GM18505 (cell line): ENCODE measurements around the gene PDXK.

Experiments used
- ATAC-seq: cut with Tn5 transposase; IDR thresholded peaks from one replicate; pipeline ENCODE4 v1.9.1; 2021; ENCODE audit not compliant: unreplicated experiment
- POLR2A ChIP-seq: IDR thresholded peaks from 4 replicates; pipeline ENCODE4 v1.6.1; 2011; ENCODE audit warnings: borderline replicate concordance; ENCODE audit not compliant: insufficient read depth, insufficient read length; ENCODE audit errors: extremely low read depth

PDXK gene

GRCh38 chr21:43786300-43786806 lies 67.4 kb downstream of the PDXK start:
- no peak for TF ChIP-seq POLR2A
- ATAC-seq, result no peak

- no peak for ATAC-seq
- no peak for TF ChIP-seq POLR2A
Measured at GRCh38 chr21:43786807-43787440, 68.0 kb downstream of the PDXK start.

- ATAC-seq, result peak; percentile 79
- TF ChIP-seq POLR2A, result peak; percentile 90
Measured at GRCh38 chr21:43789276-43790009, 70.5 kb downstream of the PDXK start, which contains the start of gene RRP1. RRP1 (plus strand) TSS chr21:43789577; CDS start chr21:43789630, 53 bp downstream.

GRCh38 chr21:43790010-43790524 lies 71.1 kb downstream of the PDXK start:
- ATAC-seq, result no peak
- TF ChIP-seq POLR2A, result no peak

- TF ChIP-seq POLR2A, result no peak
- ATAC-seq, result no peak
Measured at GRCh38 chr21:43792406-43792805, 73.5 kb downstream of the PDXK start.

- no peak for ATAC-seq
- no peak for TF ChIP-seq POLR2A
Measured at GRCh38 chr21:43793243-43793642, 74.3 kb downstream of the PDXK start.

GRCh38 chr21:43794311-43794710 lies 75.4 kb downstream of the PDXK start:
- ATAC-seq, result no peak
- no peak for TF ChIP-seq POLR2A

- ATAC-seq, result no peak
- no peak for TF ChIP-seq POLR2A
Measured at GRCh38 chr21:43794857-43795256, 75.9 kb downstream of the PDXK start.

GRCh38 chr21:43797415-43797814 lies 78.5 kb downstream of the PDXK start:
- ATAC-seq, result no peak
- no peak for TF ChIP-seq POLR2A

- no peak for TF ChIP-seq POLR2A
- no peak for ATAC-seq
Measured at GRCh38 chr21:43797925-43798715, 79.2 kb downstream of the PDXK start.

GRCh38 chr21:43799301-43799840 lies 80.4 kb downstream of the PDXK start:
- ATAC-seq, result no peak
- TF ChIP-seq POLR2A, result no peak

GRCh38 chr21:43800124-43800523 lies 81.2 kb downstream of the PDXK start:
- TF ChIP-seq POLR2A, result no peak
- ATAC-seq, result no peak

- no peak for TF ChIP-seq POLR2A
Measured at GRCh38 chr21:43800566-43800965, 81.6 kb downstream of the PDXK start.

GRCh38 chr21:43801006-43801783 lies 82.3 kb downstream of the PDXK start:
- TF ChIP-seq POLR2A, result no peak
- no peak for ATAC-seq

More at GRCh38 chr21:43800566-43800965, 81.6 kb downstream of the PDXK start:
- ATAC-seq, result no peak
